AG04450 (cell line): ENCODE results near the gene MARVELD3. TPM values are rescaled to one million over a fixed set of nuclear protein-coding genes. Genes with fewer than 3 reads are reported as not detected.

ENCODE experiments used
- CTCF ChIA-PET: fragments of 300-600, 350-600 bp; formaldehyde crosslinking; extraction: SDS; loops from one replicate; lab custom pipeline; 2022; ENCODE audit warnings: antibody characterized with exemption, inconsistent platforms; lab: Charles Lee
- POLR2A ChIA-PET: fragments of 350-600 bp; formaldehyde crosslinking; extraction: SDS; loops from one replicate; lab custom pipeline; 2021; ENCODE audit warnings: antibody characterized with exemption, inconsistent platforms; lab: Yijun Ruan, JAX
- DNase-seq: peaks from one replicate; pipeline ENCODE4 v3.0.0-alpha.2; 2011; ENCODE audit warnings: low read depth, low spot score
- H3K27ac ChIP-seq: one replicate; pipeline ENCODE4 v1.5.1; 2012; ENCODE audit warnings: low read depth, low read length, control low read depth
- H3K27me3 ChIP-seq: one replicate; pipeline ENCODE4 v1.6.0; 2012; ENCODE audit warnings: low read length; ENCODE audit not compliant: control insufficient read depth, insufficient read depth
- H3K4me3 ChIP-seq: 2 replicates; pipeline ENCODE4 v1.5.1; 2011; ENCODE audit warnings: mild to moderate bottlenecking, low read depth, low read length, control low read depth
- H3K9me3 ChIP-seq: 2 replicates; pipeline ENCODE4 v1.5.1; 2012; ENCODE audit warnings: low read length; ENCODE audit not compliant: control insufficient read depth, insufficient read depth
- polyA plus RNA-seq: library from polyadenylated mRNA; depleted of rRNA; stranded (reverse); fragments of >200 nt; gene quantifications from 2 replicates; pipeline ENCODE4 v1.2.3, GENCODE V29; 2011
- TF ChIP-seq, protein P1 (sequence below): IDR thresholded peaks from 2 replicates; pipeline ENCODE4 v1.5.1; 2011; ENCODE audit warnings: low read depth, low read length, control low read depth, inconsistent platforms

The MARVELD3 gene
- polyA plus RNA-seq, 1 experiment: not detected

DNA sequence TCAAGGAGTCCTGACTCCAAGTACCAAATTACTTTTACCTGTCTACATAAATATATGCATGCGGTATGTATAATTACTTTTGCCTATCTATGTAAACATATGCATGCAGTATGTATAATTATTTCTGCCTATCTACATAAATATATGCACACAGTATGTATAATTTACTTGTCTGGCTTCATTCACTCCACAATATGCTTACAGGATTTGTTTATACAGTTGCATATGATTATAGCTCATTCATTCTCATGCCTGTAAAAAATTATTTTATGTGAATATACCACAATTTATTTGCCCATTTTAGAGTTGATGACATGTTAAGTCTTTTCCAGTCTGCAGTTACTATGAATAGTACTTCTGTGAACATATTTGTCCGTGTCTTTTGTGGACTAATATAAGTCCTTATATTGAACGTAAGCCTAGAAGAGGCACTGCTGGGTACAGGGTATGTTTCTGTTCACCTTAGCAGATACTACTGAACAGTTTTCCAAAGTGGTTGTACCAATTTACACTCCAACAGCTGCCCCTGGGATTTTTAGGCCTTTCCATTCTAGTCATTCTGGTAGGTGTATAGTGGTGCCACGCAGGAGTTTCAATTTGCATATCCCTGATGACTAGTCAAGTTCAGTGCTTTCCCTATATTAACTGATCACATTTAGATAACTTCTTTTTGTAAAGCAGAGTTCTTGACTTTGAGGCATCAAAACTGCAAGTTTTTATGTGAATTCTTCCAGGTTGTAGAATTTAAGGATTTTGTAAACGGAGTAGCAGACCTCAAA is 47.0 kb downstream of the MARVELD3 start:
- Histone ChIP-seq H3K9me3 (no peaks in the 10 kb centered on the region), H3K4me3 (no peak overlapping the region), H3K27ac (no peak overlapping the region), H3K27me3 (no peaks in the 10 kb centered on the region)
- DNase-seq: no peak
- TF ChIP-seq, protein P1, sequence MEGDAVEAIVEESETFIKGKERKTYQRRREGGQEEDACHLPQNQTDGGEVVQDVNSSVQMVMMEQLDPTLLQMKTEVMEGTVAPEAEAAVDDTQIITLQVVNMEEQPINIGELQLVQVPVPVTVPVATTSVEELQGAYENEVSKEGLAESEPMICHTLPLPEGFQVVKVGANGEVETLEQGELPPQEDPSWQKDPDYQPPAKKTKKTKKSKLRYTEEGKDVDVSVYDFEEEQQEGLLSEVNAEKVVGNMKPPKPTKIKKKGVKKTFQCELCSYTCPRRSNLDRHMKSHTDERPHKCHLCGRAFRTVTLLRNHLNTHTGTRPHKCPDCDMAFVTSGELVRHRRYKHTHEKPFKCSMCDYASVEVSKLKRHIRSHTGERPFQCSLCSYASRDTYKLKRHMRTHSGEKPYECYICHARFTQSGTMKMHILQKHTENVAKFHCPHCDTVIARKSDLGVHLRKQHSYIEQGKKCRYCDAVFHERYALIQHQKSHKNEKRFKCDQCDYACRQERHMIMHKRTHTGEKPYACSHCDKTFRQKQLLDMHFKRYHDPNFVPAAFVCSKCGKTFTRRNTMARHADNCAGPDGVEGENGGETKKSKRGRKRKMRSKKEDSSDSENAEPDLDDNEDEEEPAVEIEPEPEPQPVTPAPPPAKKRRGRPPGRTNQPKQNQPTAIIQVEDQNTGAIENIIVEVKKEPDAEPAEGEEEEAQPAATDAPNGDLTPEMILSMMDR: no peak
- ChIA-PET CTCF (interaction anchor here (0.5 kb wide), 1 partner anchor 260 kb away, joined by 3 read pairs; no protein-coding TSS in a partner anchor), POLR2A (no interaction called here)

DNA sequence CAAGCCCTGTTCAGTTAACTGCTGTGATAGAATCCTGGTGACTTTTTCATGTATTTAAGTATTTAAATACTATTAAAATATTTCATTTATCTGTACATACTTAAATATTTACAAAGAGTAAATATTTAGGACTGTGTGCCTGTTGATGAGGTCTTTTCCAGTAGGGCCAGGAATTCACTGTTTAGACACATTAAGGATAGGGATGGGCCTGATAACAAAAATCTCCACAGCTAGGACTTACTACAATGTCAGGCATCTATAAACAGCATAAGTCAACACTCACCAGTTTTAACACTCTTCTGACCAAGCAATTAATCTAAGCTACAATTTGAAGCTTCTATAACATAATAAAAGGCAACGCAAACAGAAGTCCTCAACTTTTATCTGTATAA is 47.6 kb downstream of the MARVELD3 start:
- Histone ChIP-seq H3K9me3 (no peaks in the 10 kb centered on the region), H3K27me3 (no peaks in the 10 kb centered on the region), H3K4me3 (no peak overlapping the region), H3K27ac (no peak overlapping the region)
- ChIA-PET POLR2A (no interaction called here), CTCF (interaction anchor here (0.5 to 1.4 kb wide), 3 partner anchors 27 to 288 kb away, joined by 3 to 4 read pairs (median 4); no protein-coding TSS in a partner anchor)
- TF ChIP-seq, protein P1: no peak
- no peak for DNase-seq

DNA sequence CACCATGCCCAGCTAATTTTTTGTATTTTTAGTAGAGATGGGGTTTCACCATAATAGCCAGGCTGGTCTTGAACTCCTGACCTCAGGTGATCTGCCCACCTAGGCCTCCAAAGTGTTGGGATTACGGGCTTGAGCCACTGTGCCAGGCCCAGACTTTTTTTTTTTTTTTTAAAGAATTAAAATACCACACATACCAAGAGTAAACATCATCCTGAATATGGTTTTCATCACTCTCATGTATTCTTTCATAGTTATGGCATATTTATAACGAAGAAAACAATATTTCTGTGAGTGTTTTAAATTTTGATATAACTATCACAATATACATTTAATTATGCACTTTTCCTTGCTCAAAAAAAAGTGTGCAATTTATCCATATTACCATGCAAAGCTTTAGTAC is 48.2 kb downstream of the MARVELD3 start:
- ChIA-PET POLR2A (no interaction called here), CTCF (interaction anchor here (0.6 to 1.6 kb wide), 4 partner anchors 15 to 287 kb away, joined by 3 to 5 read pairs (median 4); no protein-coding TSS in a partner anchor)
- no peak for DNase-seq
- Histone ChIP-seq H3K4me3 (no peak overlapping the region), H3K9me3 (no peaks in the 10 kb centered on the region), H3K27me3 (no peaks in the 10 kb centered on the region), H3K27ac (no peak overlapping the region)
- TF ChIP-seq, protein P1: no peak

- Histone ChIP-seq H3K27ac (no peak overlapping the region), H3K9me3 (no peaks in the 10 kb centered on the region), H3K27me3 (no peaks in the 10 kb centered on the region), H3K4me3 (no peak overlapping the region)
- DNase-seq: peak; percentile 6
- ChIA-PET CTCF (interaction anchor here (1.6 kb wide), 1 partner anchor 207 kb away, joined by 3 read pairs; no protein-coding TSS in a partner anchor), POLR2A (no interaction called here)
- TF ChIP-seq, protein P1: no peak
Observed at GRCh38 chr16:71675380-71675779, 49.4 kb downstream of the MARVELD3 start.

DNA sequence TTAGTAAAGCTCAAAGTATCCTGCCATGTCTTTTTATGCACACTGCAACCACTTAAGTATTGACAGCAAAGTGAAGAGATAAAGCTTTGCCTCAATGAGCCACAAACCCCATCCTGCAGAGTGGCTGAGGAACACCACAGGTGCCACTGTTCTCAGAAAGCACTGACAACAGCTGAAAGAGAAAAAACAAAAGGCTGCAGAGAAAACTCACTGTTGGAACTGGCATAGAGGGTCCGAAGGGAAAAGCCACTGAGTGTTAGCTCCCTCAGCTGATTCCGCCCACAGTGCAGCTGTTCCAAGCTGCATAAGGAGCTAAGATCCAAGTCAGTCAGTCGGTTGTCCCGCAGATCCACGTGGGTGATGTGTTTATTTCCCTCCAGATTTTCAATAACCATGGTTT is 50.3 kb downstream of the MARVELD3 start:
- Histone ChIP-seq H3K27me3 (no peaks in the 10 kb centered on the region), H3K27ac (no peak overlapping the region), H3K9me3 (no peaks in the 10 kb centered on the region), H3K4me3 (no peak overlapping the region)
- TF ChIP-seq, protein P1: no peak
- CTCF ChIA-PET: no interaction called here
- POLR2A ChIA-PET: no interaction called here
- no peak for DNase-seq
